ENCODE results near the gene CADPS. TPM values are rescaled to one million over a fixed set of nuclear protein-coding genes. Genes with fewer than 3 reads are reported as not detected.

Gene CADPS
- total RNA-seq, 1 experiment from 2014 or later, result not detected

- Histone ChIP-seq H3K27me3 (ENCODE audit: control insufficient read depth, insufficient read depth, low read length) (no peaks in the 10 kb centered on the region), H3K4me1 (ENCODE audit: control insufficient read depth, insufficient read depth, low read length) (no peaks in the 10 kb centered on the region), H3K9me3 (ENCODE audit: control insufficient read depth, insufficient read depth, low read depth, low read length) (no peaks in the 10 kb centered on the region), H3K27ac (ENCODE audit: low read length) (no peak overlapping the region), H3K36me3 (ENCODE audit: control insufficient read depth, insufficient read depth, low read length) (no peaks in the 10 kb centered on the region), H3K4me3 (ENCODE audit: low read depth in 2 of 2, low read length in 2 of 2) (no peak overlapping the region)
- no peak for TF ChIP-seq SIN3A (IDR thresholded peaks at IDR 0.05; ENCODE audit: borderline replicate concordance, insufficient read depth, low read depth, low read length)
- TF ChIP-seq REST (IDR thresholded peaks at IDR 0.05; ENCODE audit: insufficient read depth in 1 of 2, low read depth in 2 of 2, low read length in 1 of 2), result no peak
- TF ChIP-seq TCF7L2 (IDR thresholded peaks at IDR 0.05; ENCODE audit: low read depth, low read length), result no peak
- TF ChIP-seq POLR2AphosphoS5 (IDR thresholded peaks at IDR 0.05; ENCODE audit: low read depth, low read length), result no peak
- TF ChIP-seq CTCF (IDR thresholded peaks at IDR 0.05), result no peak
- CTCF ChIA-PET, result no interaction called here
- no peak for DNase-seq (ENCODE audit: low read depth, low spot score)
- ATAC-seq, result no peak
- in situ Hi-C loops (cut with HindIII; ENCODE audit: low pct_unique_long_range_greater_than_20kb, low sequenced_read_pairs), result no loop called here
- POLR2A ChIA-PET, result no interaction called here
- intact Hi-C loops (cut with micrococcal nuclease; ENCODE audit: unreplicated experiment), result no loop called here
- no TSS peak for BruUV-seq (replicated peaks)
Measured at GRCh38 chr3:62638316-62638715, 236.9 kb downstream of the CADPS start.

GRCh38 chr3:62636235-62636826 is 238.9 kb downstream of the CADPS start:
- DNase-seq (ENCODE audit: low read depth, low spot score) (no peak), ATAC-seq (no peak)
- in situ Hi-C loops (cut with HindIII; ENCODE audit: low pct_unique_long_range_greater_than_20kb, low sequenced_read_pairs) (no loop called here), intact Hi-C loops (cut with micrococcal nuclease; ENCODE audit: unreplicated experiment) (no loop called here)
- Histone ChIP-seq H3K4me3 (ENCODE audit: low read depth in 2 of 2, low read length in 2 of 2) (no peak overlapping the region), H3K4me1 (ENCODE audit: control insufficient read depth, insufficient read depth, low read length) (no peaks in the 10 kb centered on the region), H3K27ac (ENCODE audit: low read length) (no peak overlapping the region), H3K36me3 (ENCODE audit: control insufficient read depth, insufficient read depth, low read length) (no peaks in the 10 kb centered on the region), H3K27me3 (ENCODE audit: control insufficient read depth, insufficient read depth, low read length) (no peaks in the 10 kb centered on the region), H3K9me3 (ENCODE audit: control insufficient read depth, insufficient read depth, low read depth, low read length) (no peaks in the 10 kb centered on the region)
- CTCF ChIA-PET, result no interaction called here
- TF ChIP-seq REST (IDR thresholded peaks at IDR 0.05; ENCODE audit: insufficient read depth in 1 of 2, low read depth in 2 of 2, low read length in 1 of 2), result no peak
- POLR2A ChIA-PET, result no interaction called here
- no TSS peak for BruUV-seq (replicated peaks)
